Measurements from ENCODE around the gene C1QTNF9. TPM values are rescaled to one million over a fixed set of nuclear protein-coding genes. Genes with fewer than 3 reads are reported as not detected.

The C1QTNF9 gene
- total RNA-seq, 1 donor from 2014 or later: 2.5 TPM

- no peak for DNase-seq
- ATAC-seq (ENCODE audit: poor library complexity): no peak
- intact Hi-C loops (cut with DNase I): no loop called here
Measured at GRCh38 chr13:24279327-24280110, 29.9 kb upstream of the C1QTNF9 start.

- ATAC-seq (ENCODE audit: poor library complexity): no peak
- no peak for DNase-seq
- intact Hi-C loops (cut with DNase I): no loop called here
Measured at GRCh38 chr13:24280720-24281119, 28.7 kb upstream of the C1QTNF9 start.

- DNase-seq (no peak), ATAC-seq (ENCODE audit: poor library complexity) (no peak)
- intact Hi-C loops (cut with DNase I): no loop called here
Measured at GRCh38 chr13:24281188-24282008, 28.0 kb upstream of the C1QTNF9 start.

- DNase-seq (no peak), ATAC-seq (ENCODE audit: poor library complexity) (peak; percentile 16)
- intact Hi-C loops (cut with DNase I): no loop called here
Measured at GRCh38 chr13:24282256-24282655, 27.1 kb upstream of the C1QTNF9 start.

GRCh38 chr13:24284889-24285565 lies 24.4 kb upstream of the C1QTNF9 start:
- DNase-seq (no peak), ATAC-seq (ENCODE audit: poor library complexity) (no peak)
- intact Hi-C loops (cut with DNase I): no loop called here

GRCh38 chr13:24286624-24287023 lies 22.8 kb upstream of the C1QTNF9 start:
- ATAC-seq (ENCODE audit: poor library complexity) (no peak), DNase-seq (no peak)
- intact Hi-C loops (cut with DNase I): no loop called here

- no peak for ATAC-seq (ENCODE audit: poor library complexity)
- intact Hi-C loops (cut with DNase I): no loop called here
Measured at GRCh38 chr13:24287748-24288287, 21.6 kb upstream of the C1QTNF9 start.

GRCh38 chr13:24288870-24289269 lies 20.5 kb upstream of the C1QTNF9 start:
- intact Hi-C loops (cut with DNase I): no loop called here

More at GRCh38 chr13:24287748-24288287, 21.6 kb upstream of the C1QTNF9 start:
- no peak for DNase-seq

GRCh38 chr13:24290280-24290932 lies 19.0 kb upstream of the C1QTNF9 start:
- no peak for ATAC-seq (ENCODE audit: poor library complexity)
- no peak for DNase-seq
- intact Hi-C loops (cut with DNase I): no loop called here

More at GRCh38 chr13:24288870-24289269, 20.5 kb upstream of the C1QTNF9 start:
- ATAC-seq (ENCODE audit: poor library complexity): no peak
- no peak for DNase-seq

GRCh38 chr13:24292481-24292880 lies 16.9 kb upstream of the C1QTNF9 start:
- ATAC-seq (ENCODE audit: poor library complexity) (no peak), DNase-seq (no peak)
- intact Hi-C loops (cut with DNase I): no loop called here

GRCh38 chr13:24293746-24294145 lies 15.6 kb upstream of the C1QTNF9 start:
- intact Hi-C loops (cut with DNase I): no loop called here
- ATAC-seq (ENCODE audit: poor library complexity): no peak

GRCh38 chr13:24299488-24300114 lies 9.8 kb upstream of the C1QTNF9 start:
- no peak for ATAC-seq (ENCODE audit: poor library complexity)
- no peak for DNase-seq
- intact Hi-C loops (cut with DNase I): no loop called here

More at GRCh38 chr13:24293746-24294145, 15.6 kb upstream of the C1QTNF9 start:
- DNase-seq: no peak

- intact Hi-C loops (cut with DNase I): no loop called here
- no peak for ATAC-seq (ENCODE audit: poor library complexity)
- no peak for DNase-seq
Measured at GRCh38 chr13:24301434-24301833, 7.9 kb upstream of the C1QTNF9 start.

GRCh38 chr13:24301911-24302310 lies 7.5 kb upstream of the C1QTNF9 start:
- intact Hi-C loops (cut with DNase I): no loop called here
- ATAC-seq (ENCODE audit: poor library complexity) (no peak), DNase-seq (no peak)

- ATAC-seq (ENCODE audit: poor library complexity): no peak
- intact Hi-C loops (cut with DNase I): no loop called here
- no peak for DNase-seq
Measured at GRCh38 chr13:24304620-24305019, 4.8 kb upstream of the C1QTNF9 start.

GRCh38 chr13:24306632-24307031 lies 2.7 kb upstream of the C1QTNF9 start:
- ATAC-seq (ENCODE audit: poor library complexity) (no peak), DNase-seq (no peak)
- intact Hi-C loops (cut with DNase I): no loop called here

- intact Hi-C loops (cut with DNase I): no loop called here
- ATAC-seq (ENCODE audit: poor library complexity) (peak; percentile 29), DNase-seq (no peak)
Measured at GRCh38 chr13:24307211-24308067, 1.9 kb upstream of the C1QTNF9 start.

Measured in Right ventricle myocardium superior (tissue), 1 donor.